ENCODE results near the gene LRRC28. TPM values are rescaled to one million over a fixed set of nuclear protein-coding genes. Genes with fewer than 3 reads are reported as not detected.
A peak's percentile ranks its signal among the peaks of the same experiment; 100 is the strongest.

The LRRC28 gene
- total RNA-seq, 2 experiments from 2014 or later = 15.2 to 18.2 TPM

- DNase-seq (no peak), ATAC-seq (no peak)
- Mint-ChIP-seq H3K36me3 (ENCODE audit: low read depth) (no peaks in the 10 kb centered on the region), H3K4me3 (no peak overlapping the region), H3K4me1 (peaks cover 62% of the 10 kb centered on the region), H3K27ac (no peak overlapping the region), H3K27me3 (peaks cover 2% of the 10 kb centered on the region), H3K9me3 (ENCODE audit: low read depth) (no peaks in the 10 kb centered on the region)
- POLR2A ChIA-PET = no interaction called here
- CTCF ChIA-PET = interaction anchor here (0.8 kb wide), 1 partner anchor 33 kb away, joined by 3 read pairs; no protein-coding TSS in a partner anchor
- intact Hi-C loops (cut with DNase I, micrococcal nuclease) = loop anchor here (2.0 to 10.0 kb wide), 4 partner anchors 19 to 281 kb away; partner anchors contain the start of gene MEF2A (in 1 of the 2)
These were observed 172.9 kb downstream of the LRRC28 start for GRCh38 chr15:99424131-99424571.

GRCh38 chr15:99424978-99425656 lies 173.8 kb downstream of the LRRC28 start:
- Mint-ChIP-seq H3K27me3 (peaks cover 2% of the 10 kb centered on the region), H3K27ac (peak overlapping the region; percentile 90), H3K4me1 (peaks cover 62% of the 10 kb centered on the region), H3K36me3 (ENCODE audit: low read depth) (no peaks in the 10 kb centered on the region), H3K4me3 (peak overlapping the region; percentile 35), H3K9me3 (ENCODE audit: low read depth) (no peaks in the 10 kb centered on the region)
- ChIA-PET POLR2A (no interaction called here), CTCF (interaction anchor here (0.5 to 0.8 kb wide), 3 partner anchors 32 to 1111 kb away, joined by 3 read pairs; no protein-coding TSS in a partner anchor)
- intact Hi-C loops (cut with DNase I, micrococcal nuclease) = loop anchor here (1.0 to 10.0 kb wide), 6 partner anchors 18 to 280 kb away; partner anchors contain the start of gene MEF2A (in 2 of the 2)
- peak; percentile 99 for ATAC-seq
- DNase-seq = peak; percentile 79

GRCh38 chr15:99425657-99426301 lies 174.5 kb downstream of the LRRC28 start:
- POLR2A ChIA-PET = no interaction called here
- Mint-ChIP-seq H3K9me3 (ENCODE audit: low read depth) (no peaks in the 10 kb centered on the region), H3K27me3 (peaks cover 2% of the 10 kb centered on the region), H3K27ac (peak overlapping the region; percentile 60), H3K4me3 (no peak overlapping the region), H3K36me3 (ENCODE audit: low read depth) (no peaks in the 10 kb centered on the region), H3K4me1 (peaks cover 57% of the 10 kb centered on the region)
- no peak for ATAC-seq
- CTCF ChIA-PET = interaction anchor here (0.6 kb wide), 1 partner anchor 70 kb away, joined by 3 read pairs; no protein-coding TSS in a partner anchor
- intact Hi-C loops (cut with DNase I, micrococcal nuclease) = loop anchor here (1.0 to 10.0 kb wide), 6 partner anchors 17 to 279 kb away; partner anchors contain the start of gene MEF2A (in 2 of the 2)
- no peak for DNase-seq

GRCh38 chr15:99426431-99427105 lies 175.3 kb downstream of the LRRC28 start:
- H3K36me3 Mint-ChIP-seq (ENCODE audit: low read depth) = no peaks in the 10 kb centered on the region
- H3K27me3 Mint-ChIP-seq = peaks cover 2% of the 10 kb centered on the region
- H3K4me3 Mint-ChIP-seq = no peak overlapping the region
- intact Hi-C loops (cut with DNase I, micrococcal nuclease) = loop anchor here (5.0 to 10.0 kb wide), 3 partner anchors 76 to 278 kb away; partner anchors contain the start of gene MEF2A (in 1 of the 2)
- ChIA-PET CTCF (no interaction called here), POLR2A (no interaction called here)
- ATAC-seq (no peak), DNase-seq (peak; percentile 3)
- peaks cover 49% of the 10 kb centered on the region for H3K4me1 Mint-ChIP-seq
- no peaks in the 10 kb centered on the region for H3K9me3 Mint-ChIP-seq (ENCODE audit: low read depth)
- H3K27ac Mint-ChIP-seq = no peak overlapping the region

- Mint-ChIP-seq H3K9me3 (ENCODE audit: low read depth) (no peaks in the 10 kb centered on the region), H3K27ac (no peak overlapping the region), H3K36me3 (ENCODE audit: low read depth) (no peaks in the 10 kb centered on the region), H3K4me1 (peaks cover 50% of the 10 kb centered on the region), H3K27me3 (peaks cover 2% of the 10 kb centered on the region), H3K4me3 (no peak overlapping the region)
- DNase-seq (no peak), ATAC-seq (no peak)
- POLR2A ChIA-PET = no interaction called here
- intact Hi-C loops (cut with DNase I, micrococcal nuclease) = loop anchor here (5.0 to 10.0 kb wide), 3 partner anchors 75 to 278 kb away; partner anchors contain the start of gene MEF2A (in 1 of the 2)
- CTCF ChIA-PET = interaction anchor here (0.6 kb wide), 1 partner anchor 84 kb away, joined by 3 read pairs; no protein-coding TSS in a partner anchor
These were observed 175.9 kb downstream of the LRRC28 start for GRCh38 chr15:99427210-99427609.

GRCh38 chr15:99427668-99428361 lies 176.5 kb downstream of the LRRC28 start:
- no peak overlapping the region for H3K27ac Mint-ChIP-seq
- POLR2A ChIA-PET = no interaction called here
- intact Hi-C loops (cut with DNase I, micrococcal nuclease) = loop anchor here (5.0 to 10.0 kb wide), 3 partner anchors 74 to 277 kb away; partner anchors contain the start of gene MEF2A (in 1 of the 2)
- H3K36me3 Mint-ChIP-seq (ENCODE audit: low read depth) = no peaks in the 10 kb centered on the region
- ATAC-seq (no peak), DNase-seq (peak; percentile 6)
- H3K27me3 Mint-ChIP-seq = peaks cover 2% of the 10 kb centered on the region
- H3K9me3 Mint-ChIP-seq (ENCODE audit: low read depth) = no peaks in the 10 kb centered on the region
- H3K4me1 Mint-ChIP-seq = peaks cover 48% of the 10 kb centered on the region
- CTCF ChIA-PET = interaction anchor here (0.6 kb wide), 1 partner anchor 85 kb away, joined by 3 read pairs; no protein-coding TSS in a partner anchor
- H3K4me3 Mint-ChIP-seq = no peak overlapping the region

GRCh38 chr15:99429681-99430081 lies 178.4 kb downstream of the LRRC28 start:
- intact Hi-C loops (cut with DNase I, micrococcal nuclease) = loop anchor here (5.0 to 10.0 kb wide), 3 partner anchors 73 to 275 kb away; partner anchors contain the start of gene MEF2A (in 1 of the 2)
- H3K4me1 Mint-ChIP-seq = peaks cover 47% of the 10 kb centered on the region
- H3K27ac Mint-ChIP-seq = no peak overlapping the region
- H3K36me3 Mint-ChIP-seq (ENCODE audit: low read depth) = no peaks in the 10 kb centered on the region
- DNase-seq (peak; percentile 4), ATAC-seq (no peak)
- ChIA-PET CTCF (interaction anchor here (0.7 kb wide), 1 partner anchor 25 kb away, joined by 3 read pairs; no protein-coding TSS in a partner anchor), POLR2A (no interaction called here)
- H3K27me3 Mint-ChIP-seq = peaks cover 2% of the 10 kb centered on the region
- H3K4me3 Mint-ChIP-seq = no peak overlapping the region
- H3K9me3 Mint-ChIP-seq (ENCODE audit: low read depth) = no peaks in the 10 kb centered on the region

GRCh38 chr15:99430881-99431401 lies 179.7 kb downstream of the LRRC28 start:
- intact Hi-C loops (cut with DNase I, micrococcal nuclease) = no loop called here
- peaks cover 2% of the 10 kb centered on the region for H3K27me3 Mint-ChIP-seq
- ATAC-seq (no peak), DNase-seq (peak; percentile 3)
- ChIA-PET CTCF (interaction anchor here (0.7 kb wide), 1 partner anchor 9 kb away, joined by 3 read pairs; no protein-coding TSS in a partner anchor), POLR2A (no interaction called here)
- no peak overlapping the region for H3K27ac Mint-ChIP-seq
- no peaks in the 10 kb centered on the region for H3K9me3 Mint-ChIP-seq (ENCODE audit: low read depth)
- H3K36me3 Mint-ChIP-seq (ENCODE audit: low read depth) = no peaks in the 10 kb centered on the region
- peaks cover 35% of the 10 kb centered on the region for H3K4me1 Mint-ChIP-seq
- H3K4me3 Mint-ChIP-seq = no peak overlapping the region

GRCh38 chr15:99431661-99432091 lies 180.4 kb downstream of the LRRC28 start:
- no peak for ATAC-seq
- no peak overlapping the region for H3K27ac Mint-ChIP-seq
- DNase-seq = peak; percentile 2
- peaks cover 28% of the 10 kb centered on the region for H3K4me1 Mint-ChIP-seq
- ChIA-PET POLR2A (no interaction called here), CTCF (no interaction called here)
- intact Hi-C loops (cut with DNase I, micrococcal nuclease) = no loop called here
- no peaks in the 10 kb centered on the region for H3K9me3 Mint-ChIP-seq (ENCODE audit: low read depth)
- peaks cover 2% of the 10 kb centered on the region for H3K27me3 Mint-ChIP-seq
- no peak overlapping the region for H3K4me3 Mint-ChIP-seq
- H3K36me3 Mint-ChIP-seq (ENCODE audit: low read depth) = no peaks in the 10 kb centered on the region

GRCh38 chr15:99432271-99433025 lies 181.2 kb downstream of the LRRC28 start:
- no peak overlapping the region for H3K4me3 Mint-ChIP-seq
- peaks cover 2% of the 10 kb centered on the region for H3K27me3 Mint-ChIP-seq
- intact Hi-C loops (cut with DNase I, micrococcal nuclease) = no loop called here
- ChIA-PET CTCF (interaction anchor here (1.1 kb wide), 1 partner anchor 145 kb away, joined by 3 read pairs; no protein-coding TSS in a partner anchor), POLR2A (no interaction called here)
- no peaks in the 10 kb centered on the region for H3K9me3 Mint-ChIP-seq (ENCODE audit: low read depth)
- DNase-seq (peak; percentile 3), ATAC-seq (no peak)
- H3K36me3 Mint-ChIP-seq (ENCODE audit: low read depth) = no peaks in the 10 kb centered on the region
- H3K27ac Mint-ChIP-seq = peak overlapping the region; percentile 31
- peaks cover 28% of the 10 kb centered on the region for H3K4me1 Mint-ChIP-seq

Data from activated CD4-positive, alpha-beta T cell treated with anti-CD3 and anti-CD28 coated beads for 36 hours (primary cell).